GM18873 (cell line): ENCODE data around the gene CFAP410.

ENCODE experiments used
- ATAC-seq: cut with Tn5 transposase; IDR thresholded peaks from one replicate; pipeline ENCODE4 v1.9.1; 2021; ENCODE audit warnings: mild to moderate bottlenecking, moderate library complexity, moderate number of reproducible peaks; ENCODE audit not compliant: unreplicated experiment, low FRiP score

Gene CFAP410

DNA sequence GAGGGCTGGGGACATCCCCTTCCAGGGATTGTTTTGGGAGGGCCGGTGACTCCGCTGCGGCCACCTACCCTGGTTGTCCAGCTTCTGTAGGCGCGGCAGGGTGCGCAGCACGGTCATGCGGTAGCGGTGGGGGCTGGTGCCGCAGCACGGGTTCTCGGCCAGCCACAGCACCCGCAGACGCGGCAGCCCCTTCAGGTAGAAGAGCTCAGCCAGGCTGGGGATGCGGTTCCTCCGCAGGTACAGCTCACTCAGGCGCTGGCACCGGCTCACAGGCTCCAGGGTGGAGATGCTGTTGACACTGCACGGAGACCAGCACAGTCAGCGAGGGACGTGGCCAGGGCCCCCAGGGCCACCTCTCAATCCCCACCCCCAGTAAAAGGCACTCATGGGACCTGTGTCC lies 6.2 kb downstream of the CFAP410 start:
- ATAC-seq: no peak

DNA sequence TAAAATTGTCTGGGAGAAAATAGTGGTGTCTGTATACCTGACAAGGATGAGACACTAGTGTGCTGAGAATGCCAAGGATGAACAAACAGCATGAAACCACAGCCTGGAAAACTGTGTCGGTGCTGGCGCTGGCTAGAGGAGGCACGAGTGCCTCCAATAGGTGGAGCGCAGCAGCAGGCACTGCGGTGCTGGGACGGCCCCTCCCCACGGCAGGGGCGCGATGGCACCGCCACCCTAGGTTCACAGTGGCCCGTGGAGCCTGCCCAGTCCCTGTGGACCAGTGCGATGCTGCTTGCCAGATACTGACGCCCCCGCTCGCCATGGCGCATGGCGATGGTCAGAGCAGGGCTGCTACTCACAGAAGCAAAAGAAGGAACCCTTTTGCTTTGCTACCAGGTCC lies 6.8 kb downstream of the CFAP410 start:
- no peak for ATAC-seq

- no peak for ATAC-seq
Observed at GRCh38 chr21:44331650-44332307, 7.4 kb downstream of the CFAP410 start.

GRCh38 chr21:44331209-44331608 lies 8.0 kb downstream of the CFAP410 start:
- no peak for ATAC-seq

DNA sequence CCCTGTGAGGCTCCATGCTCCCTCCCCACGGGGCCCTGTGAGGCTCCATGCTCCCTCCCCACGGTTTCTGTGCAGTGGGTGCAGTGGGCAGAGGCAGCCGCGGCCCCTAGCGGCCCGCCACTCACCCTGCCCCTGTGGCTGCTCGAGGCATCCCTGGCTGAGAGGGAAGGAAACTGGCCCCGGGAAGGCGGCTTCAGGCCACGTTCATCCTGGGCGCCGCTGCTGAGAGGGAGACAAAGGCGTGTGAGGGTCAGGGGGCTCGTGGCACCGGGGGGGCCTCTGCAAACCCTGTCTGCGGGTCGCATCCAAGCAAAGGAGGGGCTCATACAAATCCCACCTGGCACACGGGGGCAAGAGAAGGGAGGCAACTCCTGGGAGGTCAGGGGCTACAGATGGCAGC lies 8.5 kb downstream of the CFAP410 start:
- ATAC-seq: no peak

- no peak for ATAC-seq
Observed at GRCh38 chr21:44329971-44330681, 9.1 kb downstream of the CFAP410 start.

DNA sequence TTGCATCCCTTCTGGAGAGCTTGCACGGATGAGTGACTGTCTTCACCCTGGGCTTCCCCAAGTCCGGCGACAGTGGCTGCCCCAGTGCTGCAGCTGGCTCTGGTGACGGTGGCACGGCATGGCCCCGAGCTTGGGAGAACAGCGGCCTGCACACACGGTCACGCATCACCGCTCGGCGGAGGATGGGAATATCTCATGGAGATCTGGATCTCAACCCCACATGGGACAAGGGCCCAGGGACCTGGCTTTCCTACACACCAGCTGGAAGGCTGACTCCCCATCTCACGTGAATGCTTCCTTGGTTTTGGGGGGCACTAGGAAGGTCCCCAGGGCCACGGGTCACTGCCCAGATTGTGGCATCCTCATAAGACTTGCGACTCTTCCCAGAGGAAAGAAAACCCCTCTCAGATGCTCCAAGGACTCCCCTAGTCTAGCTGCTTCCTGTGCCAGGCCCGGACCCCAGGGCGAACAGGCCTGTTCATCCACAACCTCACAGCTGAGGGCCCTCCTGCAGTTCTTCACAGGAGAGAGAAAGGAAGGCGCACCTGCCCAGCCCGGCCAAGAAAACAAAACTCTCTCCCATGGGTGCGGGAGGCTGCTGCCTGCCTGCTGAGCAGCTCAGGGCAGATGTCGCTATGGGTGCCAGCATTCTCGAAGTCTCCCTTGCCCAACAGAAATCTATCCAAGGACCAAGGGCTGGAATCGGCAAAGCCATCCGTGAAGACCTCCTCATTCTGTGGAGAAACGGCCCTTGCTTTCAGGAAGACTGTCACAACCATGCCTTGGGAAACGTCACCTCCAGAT lies 9.9 kb downstream of the CFAP410 start:
- no peak for ATAC-seq

DNA sequence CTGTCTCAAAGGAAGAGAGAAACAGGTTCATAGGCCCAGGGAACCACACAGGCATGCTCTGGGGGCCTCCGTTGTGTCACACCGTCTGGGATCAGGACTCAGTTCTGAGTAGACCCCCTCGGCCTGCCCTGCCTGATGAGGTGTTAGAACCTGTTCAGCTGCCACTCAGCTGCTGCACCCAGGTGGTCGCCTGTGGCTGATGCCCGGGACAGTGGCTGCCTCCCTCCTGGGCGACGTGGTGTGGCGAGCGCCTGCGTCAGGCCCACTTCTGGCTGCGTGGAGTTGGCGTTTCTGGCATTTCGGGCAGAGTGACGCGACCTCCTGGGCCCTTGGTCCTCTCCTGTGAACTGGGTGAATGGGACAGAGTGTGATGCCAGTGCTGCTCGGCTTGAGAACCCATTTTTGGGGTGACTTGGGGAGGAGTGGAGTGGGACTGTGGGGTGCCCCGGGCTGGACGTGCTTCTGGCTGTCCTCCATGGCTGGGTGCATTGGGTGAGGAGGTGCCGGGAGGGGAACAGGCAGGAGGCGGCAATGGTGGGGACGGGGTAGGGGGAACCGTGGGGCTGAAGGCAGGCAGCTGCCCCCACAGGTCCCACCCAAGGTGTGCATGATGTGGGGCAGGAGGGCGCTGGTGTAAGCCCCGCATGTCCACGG lies 10.8 kb downstream of the CFAP410 start:
- no peak for ATAC-seq

DNA sequence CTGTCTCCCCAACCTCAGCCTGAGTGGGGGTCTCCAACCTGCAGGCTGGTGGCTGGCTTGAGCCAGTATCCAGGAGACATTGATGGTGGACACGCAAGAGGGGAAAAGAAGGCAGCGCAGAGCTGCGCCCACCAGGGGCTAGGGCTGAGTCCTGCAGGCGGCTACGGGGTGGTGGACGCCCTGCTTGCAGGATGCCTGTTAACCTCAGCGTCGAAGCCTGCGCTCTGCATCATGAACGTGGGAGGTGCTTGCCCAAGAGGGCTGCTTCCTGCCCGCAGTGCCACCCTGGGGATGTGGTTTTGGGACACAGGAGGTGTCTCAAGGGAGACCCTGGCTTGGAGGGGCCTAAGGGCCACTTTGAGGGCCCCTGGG lies 11.6 kb downstream of the CFAP410 start:
- no peak for ATAC-seq

GRCh38 chr21:44326716-44327602 lies 12.2 kb downstream of the CFAP410 start:
- no peak for ATAC-seq

DNA sequence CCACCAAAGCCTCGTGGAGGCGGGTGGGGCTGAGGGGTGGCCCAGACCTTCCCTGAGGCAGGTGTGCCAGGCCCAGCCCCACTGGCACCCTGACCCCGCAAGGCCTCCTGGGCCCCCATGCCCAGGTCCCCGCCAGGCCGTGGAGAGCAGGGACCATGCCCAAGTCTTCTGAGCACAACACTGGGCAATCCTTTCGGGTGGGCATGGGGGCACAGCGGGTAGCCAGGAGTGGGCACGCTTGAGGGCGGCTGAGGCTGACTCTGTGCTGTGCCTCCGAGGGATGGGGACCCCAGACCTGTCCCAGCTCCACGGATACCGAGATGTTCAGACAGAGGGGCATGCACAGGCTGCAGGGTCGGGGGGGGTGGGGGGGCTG lies 12.9 kb downstream of the CFAP410 start:
- no peak for ATAC-seq

GRCh38 chr21:44325386-44326271 lies 13.6 kb downstream of the CFAP410 start:
- ATAC-seq: no peak

DNA sequence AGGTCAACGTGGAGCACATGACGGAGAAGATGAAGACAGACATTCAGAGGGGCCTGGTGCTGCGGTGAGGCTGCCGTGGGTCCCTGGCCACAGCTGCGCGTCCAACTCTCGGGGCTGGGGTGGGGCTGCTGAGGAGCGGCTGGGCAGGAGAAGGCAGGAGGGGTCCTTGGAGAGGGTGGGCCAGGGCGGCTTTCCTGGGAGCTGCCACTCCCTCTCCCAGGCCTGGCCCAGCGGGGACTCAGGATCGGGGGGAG lies 14.4 kb downstream of the CFAP410 start:
- no peak for ATAC-seq

- ATAC-seq: no peak
Observed at GRCh38 chr21:44324106-44324853, 14.9 kb downstream of the CFAP410 start.

GRCh38 chr21:44323591-44323990 lies 15.6 kb downstream of the CFAP410 start:
- ATAC-seq: no peak

- ATAC-seq: no peak
Observed at GRCh38 chr21:44322621-44323325, 16.4 kb downstream of the CFAP410 start.

DNA sequence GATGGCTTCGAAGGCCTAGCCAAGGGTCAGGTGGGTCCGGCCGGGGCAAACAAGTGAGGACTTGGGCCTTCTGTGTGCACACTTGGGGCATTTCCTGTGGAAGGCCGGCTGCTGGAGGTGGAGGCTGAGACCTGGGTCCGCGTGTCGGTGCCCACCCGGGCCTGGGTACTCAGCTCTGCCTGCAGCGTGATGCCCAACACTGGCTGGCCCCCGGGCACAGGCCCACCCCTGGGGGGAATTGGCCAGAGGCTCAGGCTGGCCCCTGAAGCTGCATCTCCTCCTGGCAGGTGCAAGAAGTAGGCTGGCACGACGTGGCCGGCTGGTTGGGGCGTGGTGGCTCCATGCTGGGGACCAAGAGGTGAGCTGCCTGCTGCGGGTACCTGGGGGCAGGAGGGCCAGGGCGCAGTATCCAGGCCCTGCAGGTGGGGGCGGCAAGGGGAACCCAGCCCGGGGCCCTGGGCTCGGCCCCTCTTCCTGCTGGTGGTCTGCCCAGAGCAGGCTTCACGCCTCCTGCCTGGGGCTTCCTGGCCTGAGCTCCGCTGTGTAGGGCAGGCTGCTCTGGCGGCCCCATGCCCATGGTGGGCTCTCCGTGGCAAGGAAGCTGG lies 17.2 kb downstream of the CFAP410 start:
- ATAC-seq: no peak

DNA sequence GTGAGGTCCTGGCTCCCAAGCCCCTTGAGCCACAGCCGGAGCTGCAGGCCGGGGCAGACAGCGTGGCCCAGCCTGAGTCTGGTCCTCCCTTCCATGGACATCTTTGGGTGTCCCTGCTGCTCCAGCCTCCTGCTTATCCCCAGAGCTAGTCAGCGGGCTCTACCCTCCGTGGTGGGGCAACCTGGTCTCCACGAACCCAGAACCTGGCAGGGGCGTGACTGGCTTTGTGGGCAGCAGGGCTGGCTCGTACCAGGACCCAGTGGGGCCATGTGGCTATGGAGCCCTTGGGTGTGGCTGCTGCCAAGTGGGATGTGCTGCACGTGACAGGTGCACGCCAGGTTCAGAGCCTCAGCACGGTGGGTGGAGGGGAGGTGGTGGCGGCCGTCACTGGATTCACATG lies 18.3 kb downstream of the CFAP410 start:
- no peak for ATAC-seq
